NCI-H2081 treated with DMSO at 0.1 percent for 48 hours (cell line): ENCODE data around the gene S100A12.
"Not testable (repeated sequence)": the region's sequence is repeated elsewhere in the genome, so short reads cannot be mapped to it uniquely, and the experiment has no call there.

Experiments
- DNase-seq: peaks from one replicate; lab custom pipeline; 2025; lab: John Stamatoyannopoulos, UW

The S100A12 gene

DNA sequence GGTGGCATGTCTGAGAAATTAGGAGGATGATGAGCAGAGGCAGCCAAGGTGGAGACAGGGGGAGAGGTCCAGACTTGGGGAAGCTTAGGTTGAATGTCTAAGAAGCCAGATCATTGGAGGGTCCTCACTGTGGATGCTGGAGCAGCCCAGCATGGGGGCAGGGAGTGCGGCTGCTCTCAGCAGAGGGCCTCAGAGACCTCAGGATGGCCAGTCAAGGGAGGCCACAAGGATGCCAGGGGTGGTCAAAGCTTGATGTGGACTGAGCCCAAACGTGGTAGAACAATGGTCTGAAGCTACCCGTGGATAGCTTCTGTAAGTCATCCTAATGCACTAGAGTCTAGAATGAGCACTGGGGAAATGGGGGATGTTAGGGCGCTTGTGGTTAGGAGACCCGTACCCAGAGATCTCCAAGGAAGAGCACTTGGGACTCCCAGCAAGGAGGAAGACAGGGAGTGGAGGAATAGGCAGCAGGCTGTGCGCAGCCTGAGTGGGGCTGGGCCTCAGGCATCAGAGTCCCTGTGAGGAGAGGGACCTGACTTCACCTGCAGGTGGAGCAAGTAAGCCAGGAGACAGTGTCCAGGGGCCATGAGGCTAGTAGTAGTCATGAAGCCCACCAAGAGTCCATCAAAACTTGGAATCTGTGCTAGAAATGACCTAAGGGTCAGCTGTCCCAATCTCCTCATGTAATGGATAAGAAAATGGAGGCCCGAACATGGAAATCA is 22.0 kb downstream of the S100A12 start:
- no peak for DNase-seq

DNA sequence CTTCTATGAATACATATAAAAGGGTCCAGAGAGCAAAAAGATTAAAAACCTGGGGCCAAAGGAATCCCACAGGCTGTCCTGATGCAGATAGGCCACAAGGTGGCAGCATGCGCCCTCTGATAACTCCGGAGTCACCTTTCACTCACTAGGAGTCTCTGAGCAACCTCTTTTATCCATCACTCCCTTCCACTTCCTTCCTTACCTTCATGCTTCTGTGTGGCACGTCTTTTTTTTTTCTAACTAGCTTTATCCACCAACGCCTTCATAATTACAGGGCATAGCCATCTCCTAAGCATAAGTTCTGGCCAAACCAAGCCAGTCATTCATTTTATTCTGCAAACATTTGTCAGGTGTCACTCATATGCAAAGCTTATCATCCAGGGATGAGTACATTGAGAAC is 22.9 kb downstream of the S100A12 start:
- peak; percentile 80 for DNase-seq

DNA sequence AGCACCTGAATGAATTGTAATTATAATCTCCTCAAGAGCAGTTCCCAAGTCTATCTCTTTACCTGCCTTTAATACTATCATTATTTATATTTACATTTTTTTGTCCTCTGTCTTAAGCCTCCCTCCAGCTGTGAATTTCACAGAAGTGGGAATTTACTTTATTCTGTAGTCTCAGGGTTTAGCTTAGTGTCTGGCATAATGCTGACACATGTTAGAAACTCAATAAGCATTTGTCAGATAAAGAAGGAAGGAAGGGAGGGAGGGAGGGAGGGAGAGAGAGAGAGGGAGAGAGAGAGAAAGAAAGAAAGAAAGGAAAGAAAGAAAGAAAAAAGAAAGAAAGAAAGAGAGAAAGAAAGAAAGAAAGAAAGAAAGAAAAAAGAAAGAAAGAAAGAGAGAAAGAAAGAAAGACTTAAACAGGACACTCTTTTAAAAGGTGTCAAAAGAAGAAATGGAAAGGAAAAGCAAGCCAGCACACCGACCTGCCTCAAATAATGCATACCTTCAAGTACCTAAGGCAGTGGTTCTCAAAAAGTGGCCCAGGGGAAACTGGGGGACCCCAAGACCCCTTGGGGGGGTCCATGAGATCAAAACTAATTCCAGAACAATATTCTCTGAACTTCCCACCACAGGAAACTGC is 25.0 kb downstream of the S100A12 start:
- no peak for DNase-seq

DNA sequence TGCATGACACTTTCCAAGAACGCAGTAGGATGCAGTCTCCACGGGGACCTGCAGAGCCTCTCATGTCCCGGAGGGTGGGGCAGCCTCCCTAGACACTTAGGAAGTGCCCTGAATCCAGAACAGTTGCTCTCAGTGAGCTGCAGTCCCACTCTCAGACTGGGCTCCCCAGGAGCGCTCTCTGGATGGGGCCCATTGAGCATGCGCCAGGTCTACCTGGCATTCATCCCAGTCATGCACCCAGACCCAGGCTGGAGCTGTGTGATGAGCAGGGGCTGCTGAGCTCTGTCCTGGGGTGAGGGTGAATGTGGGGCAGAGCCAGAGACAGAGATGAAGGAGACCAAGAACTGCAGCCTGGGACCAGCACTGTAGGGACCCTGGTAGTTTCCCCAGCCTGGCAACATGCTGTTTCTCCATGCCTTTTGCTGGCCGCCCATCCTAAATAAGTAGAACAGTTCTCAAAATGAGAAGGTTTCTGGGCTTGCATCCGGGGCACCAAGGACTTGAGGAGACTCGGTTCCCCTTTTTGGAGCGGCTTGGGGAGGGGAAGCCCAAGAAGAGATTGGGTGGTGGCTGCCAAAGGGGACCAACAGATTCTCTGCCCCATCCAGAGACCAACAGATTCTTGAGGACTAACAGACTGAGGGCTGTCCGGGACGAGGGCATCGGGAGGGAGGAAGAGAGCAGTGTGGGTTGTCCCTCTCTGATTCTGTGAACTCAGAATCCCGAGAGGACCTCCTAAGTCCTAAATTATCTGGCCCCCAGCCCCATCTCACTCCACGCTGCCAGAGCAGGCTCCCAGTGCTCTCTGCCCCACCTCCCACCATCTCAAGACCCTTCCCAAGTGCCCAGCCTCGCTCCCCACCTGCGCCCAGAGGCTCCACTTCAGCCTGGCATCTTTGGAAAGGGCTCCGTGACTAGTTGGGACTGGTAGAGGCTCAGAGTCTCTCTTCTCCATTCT is 25.8 kb downstream of the S100A12 start:
- DNase-seq = no peak

DNA sequence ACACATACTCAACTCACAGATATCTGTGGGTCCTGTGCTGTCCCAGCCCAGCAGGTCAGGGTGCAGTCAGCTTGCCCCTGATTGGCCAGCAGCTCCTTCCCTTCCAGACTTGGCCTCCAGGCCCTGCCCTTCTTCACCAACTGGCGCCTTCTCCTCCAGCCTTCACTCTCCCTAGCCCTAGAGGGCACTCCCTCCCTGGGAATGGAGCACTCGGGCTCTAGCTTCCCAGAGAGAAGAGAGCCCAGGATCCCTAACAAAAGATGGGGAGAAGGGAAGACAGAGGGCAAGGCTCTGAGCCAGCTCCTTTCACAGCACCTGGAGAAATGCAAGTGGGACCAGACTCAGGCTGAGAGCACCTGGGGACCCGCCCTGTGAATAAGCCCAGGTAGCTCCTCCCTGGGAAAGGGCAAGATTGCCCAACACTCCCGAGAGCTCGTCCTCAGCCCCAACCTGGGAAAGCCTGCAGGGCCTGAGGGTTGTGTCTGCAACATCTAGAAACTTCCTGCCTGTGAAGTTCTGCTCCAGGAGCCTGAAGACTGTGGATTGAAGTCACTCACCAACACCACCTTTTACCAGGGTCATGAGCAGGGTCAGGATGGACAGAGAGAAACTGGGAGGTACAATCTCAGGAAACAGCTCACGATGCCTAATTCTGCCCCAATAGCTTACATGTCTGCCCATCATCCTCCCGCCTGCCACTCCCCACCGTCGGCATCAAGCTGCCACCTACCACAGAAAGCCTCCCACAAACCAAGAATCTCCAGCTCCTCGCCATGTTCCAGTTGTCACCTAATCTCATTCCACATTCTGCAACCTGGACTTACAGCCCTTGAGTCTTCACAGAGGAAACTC is 26.7 kb downstream of the S100A12 start, which contains the start of gene PGLYRP4:
PGLYRP4 (minus strand) TSS at position 331 of the 852 bp plus-strand sequence. CDS start 909 bp downstream, outside the sequence.
- no peak for DNase-seq

DNA sequence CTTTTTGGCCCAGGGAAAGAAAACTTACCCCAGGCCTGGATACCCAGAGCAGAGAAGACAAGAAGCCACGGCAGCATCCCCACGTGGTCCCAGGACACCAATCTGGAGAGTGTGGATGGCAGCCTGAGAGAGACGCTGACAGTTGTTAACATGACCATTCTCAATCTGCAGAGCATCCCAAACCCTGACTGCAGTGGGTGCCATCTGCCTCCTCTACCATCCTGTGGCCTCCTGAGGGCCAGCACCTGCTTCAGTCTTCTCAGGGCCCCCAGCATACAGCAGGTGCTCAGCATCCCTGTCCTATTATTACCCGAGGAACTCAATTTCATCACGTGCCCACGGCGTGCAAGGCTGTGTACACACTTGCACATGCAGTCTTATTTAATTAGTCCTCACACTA is 27.6 kb downstream of the S100A12 start:
- no peak for DNase-seq

DNA sequence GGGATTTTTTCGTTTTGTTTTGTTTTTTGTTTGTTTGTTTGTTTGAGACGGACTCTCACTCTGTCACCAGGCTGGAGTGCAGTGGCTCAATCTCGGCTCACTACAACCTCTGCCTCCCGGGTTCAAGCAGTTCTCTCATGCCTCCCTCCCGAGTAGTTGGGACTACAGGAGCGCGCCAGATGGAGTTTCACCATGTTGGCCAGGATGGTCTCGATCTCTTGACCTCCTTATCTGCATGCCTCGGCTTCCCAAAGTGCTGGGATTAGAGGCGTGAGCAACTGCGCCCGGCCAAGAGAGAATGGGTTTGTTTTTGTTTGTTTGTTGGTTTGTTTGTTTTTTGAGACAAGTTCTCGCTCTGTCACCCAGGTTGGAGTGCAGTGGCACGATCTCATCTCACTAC is 28.4 kb downstream of the S100A12 start:
- not testable (repeated sequence) for DNase-seq

DNA sequence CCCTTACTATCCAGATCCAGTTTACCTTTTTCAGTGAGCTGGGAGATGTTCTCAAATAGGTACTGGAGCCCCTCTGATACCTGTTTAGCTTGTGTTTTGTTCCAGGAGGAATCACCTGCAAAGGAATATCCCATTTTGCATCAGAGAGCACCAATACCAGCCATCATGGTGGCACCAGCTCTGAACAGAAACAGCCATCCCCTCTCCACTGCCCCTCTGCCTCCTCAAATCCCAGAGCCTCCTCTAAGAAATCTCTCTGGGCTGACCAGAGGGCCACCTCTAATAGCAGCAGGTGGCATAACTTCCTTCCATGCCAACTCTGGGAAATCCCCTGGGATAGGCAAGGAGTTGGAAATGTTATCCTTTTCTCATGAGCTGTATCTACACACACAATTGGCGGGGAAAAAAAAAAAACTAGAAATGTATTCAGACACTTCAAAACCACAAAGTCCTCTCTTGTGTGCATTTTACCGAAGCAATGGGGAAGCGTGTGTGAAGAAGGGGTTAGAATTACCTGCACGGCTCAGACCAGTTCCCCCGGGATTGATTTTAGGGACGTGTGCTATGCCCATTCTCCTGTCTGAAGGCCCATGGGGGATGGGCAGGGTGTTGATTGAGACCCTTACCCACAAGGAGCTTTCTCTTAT is 29.2 kb downstream of the S100A12 start:
- DNase-seq = no peak

DNA sequence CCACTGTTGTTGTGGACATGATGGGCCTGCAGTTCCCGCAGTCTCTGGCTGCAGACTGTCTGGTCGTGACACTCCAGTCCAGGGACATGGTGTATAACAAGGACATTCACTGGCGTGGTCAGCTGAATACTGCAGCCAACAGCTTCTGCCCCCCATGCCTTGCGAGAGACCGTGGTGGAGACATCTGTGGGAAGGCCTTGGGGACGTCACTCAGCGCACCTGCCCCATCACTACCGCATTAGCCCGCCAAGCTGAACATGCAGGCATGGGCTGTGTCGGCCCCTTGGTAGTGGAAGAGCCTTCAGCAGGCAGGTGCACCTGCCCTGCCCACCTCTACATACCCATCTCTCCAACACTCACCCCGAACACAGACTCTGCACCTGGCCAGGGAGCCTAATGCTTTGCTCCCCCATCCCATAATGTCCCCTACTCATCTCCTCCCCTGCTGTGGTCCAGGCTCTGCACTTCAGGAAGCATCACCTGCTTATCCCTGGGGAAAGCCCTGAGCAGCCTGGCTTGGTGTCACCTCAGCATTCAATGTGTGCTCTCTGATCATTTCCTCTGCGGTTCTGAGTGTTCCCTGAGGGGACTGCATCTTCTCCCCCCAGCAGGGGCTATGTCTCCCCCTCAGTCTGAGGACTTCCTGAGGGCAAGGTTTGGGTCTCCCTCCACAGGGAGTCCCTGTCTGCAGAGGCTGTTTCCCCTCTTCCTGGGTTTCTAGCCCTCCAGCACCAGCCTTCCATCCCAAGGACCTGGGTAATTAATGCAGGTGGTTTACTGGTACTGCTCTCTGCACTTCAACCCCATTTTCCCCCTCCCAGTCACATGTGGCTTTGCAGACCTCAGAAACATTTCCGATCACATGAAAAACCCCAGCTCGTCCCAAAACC is 30.0 kb downstream of the S100A12 start:
- DNase-seq = no peak

DNA sequence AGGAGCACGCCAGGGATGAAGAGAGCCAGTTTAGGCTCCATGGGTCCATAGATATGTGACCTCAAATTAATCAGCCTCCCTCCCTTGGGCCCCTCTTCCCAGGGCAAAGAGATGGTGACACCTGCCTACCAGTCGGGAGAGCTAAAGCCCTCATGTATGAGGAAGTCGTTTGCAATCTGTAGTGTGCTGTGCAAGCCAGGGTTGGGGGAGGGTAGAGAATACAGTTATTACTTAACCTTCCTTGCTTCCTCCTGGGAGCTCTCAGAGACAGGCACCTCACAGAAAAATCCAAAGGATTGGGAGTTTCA is 30.7 kb downstream of the S100A12 start:
- DNase-seq = no peak

DNA sequence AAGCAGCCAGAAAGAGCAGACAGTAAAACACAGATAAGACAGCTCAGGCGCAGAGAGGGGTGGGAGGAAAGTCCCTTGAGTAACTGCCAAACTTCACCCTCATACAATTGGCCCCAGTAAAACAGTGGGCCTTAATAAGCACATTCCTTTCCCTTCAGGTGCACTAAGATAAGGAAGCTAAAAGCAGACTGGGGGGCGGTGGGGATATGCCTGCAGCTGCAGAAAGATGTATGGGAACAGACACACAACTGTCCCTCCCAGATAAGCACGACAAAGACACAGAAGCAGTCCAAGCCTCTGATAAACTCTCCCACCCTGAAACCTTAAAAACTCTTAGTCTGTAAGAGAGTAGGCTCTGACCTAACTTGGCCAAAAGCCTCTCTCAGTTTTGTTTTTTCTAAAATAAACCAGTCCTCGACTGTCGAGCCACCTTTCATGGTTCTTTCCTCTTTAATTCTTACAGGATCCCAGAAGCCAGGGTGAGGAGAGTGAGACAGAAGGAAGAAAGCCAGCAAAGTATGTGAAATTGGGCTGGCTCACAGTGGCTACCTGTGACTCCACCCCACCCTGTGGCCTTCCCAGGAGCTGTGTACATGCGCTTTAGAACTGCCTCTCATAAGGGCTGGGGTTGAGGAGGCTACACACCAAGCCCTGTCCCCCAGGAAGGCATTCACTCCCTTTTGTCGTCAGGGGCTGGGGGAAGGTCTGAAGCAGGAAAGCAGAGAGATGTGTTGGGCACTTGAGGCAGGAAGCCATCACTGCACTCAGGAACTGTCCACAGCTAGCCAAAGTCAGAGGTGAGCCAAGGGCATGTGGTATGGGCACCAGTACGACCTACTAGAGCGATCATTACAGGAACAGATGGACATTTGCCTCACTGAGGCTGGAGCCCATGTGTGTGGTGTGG is 31.4 kb downstream of the S100A12 start:
- DNase-seq = no peak

DNA sequence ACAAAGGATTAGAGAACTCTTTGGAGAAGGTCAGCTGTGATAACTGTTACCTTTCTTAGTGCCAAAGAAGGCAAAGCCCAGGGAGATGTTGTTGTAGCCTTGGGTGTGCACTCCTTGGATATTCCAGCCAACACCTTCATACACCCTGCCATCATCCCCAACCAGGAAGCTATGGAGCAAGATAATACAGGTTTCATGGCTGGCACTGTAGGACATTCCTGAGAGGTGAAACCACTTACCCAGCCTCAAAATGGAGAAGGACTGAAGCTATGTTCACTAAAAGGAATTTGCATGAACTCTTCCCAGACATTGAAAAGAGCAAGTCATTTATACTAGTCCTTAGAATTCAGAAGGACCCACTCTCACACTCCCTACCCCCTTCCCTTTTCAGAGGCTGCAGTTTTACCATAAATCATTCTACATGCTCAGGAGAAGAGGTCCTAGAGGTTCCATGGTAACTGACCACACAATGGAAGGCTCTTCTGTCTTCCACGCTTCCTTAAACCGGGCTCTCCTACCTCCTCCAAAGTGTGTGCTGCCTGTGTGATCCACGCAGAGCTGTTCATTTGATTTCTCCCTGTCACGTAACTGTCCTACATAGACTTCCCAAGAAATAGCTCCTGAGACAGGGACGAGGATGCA is 32.3 kb downstream of the S100A12 start:
- no peak for DNase-seq

DNA sequence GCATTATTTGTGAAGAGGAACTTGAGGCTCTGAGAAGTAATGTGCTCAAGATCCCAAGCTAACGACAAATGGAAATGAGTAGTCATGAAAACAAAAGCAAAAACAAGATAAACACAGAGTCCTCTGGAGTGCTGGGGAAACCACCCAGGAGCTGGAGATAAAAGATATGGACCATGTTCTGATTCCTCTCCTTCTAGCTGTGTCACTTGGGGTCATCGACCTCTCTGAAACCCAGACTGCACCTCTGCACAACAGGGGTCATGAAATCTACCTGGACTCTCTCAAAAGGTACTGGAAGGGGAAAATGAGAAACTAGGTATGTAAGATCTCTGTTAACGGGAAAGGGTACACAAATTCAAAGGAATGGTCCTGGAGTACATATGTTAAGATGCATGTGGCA is 33.2 kb downstream of the S100A12 start:
- no peak for DNase-seq

DNA sequence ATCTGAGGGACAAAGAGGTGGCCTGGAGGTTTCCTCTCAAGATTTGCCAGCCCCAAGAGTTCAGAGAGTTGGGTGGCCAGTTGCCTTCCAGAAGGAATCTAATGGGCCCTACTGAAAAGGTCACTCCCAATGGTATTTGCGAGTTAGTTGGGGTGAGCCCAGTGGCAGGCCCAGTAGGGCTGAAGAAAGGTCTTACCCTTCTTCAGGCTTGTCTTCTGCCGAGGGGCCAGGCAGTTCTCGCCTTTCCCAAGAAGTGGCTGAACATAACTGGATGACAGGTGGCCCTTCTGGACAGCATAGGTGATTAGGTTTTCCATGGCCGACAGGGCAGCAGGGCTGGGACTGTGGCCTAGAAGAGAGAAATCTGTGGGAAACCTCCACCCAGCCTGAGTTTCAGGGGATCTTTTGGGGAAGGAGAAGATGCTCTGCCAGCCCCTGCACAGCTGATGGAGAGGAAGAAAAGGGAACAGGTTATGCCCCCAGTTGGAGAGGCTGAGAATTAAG is 33.9 kb downstream of the S100A12 start:
- no peak for DNase-seq

DNA sequence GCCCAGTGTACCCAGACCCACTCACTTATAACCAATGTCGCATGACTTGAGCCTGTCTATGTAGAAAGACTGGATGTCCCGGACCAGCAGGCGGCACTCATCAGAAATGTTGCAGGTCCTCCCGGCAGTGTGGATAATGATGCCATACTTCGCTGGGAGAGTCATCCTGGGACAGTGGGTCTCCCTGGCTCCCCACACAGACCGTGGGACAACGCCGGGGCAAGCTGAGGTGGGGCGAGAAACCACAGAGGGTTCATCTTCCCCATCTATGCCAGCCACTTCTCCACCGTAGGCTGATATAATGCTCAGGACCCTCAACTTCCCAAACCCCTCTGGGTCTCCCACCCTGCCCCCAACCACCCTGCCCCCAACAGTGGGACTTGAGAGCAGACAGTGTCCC is 35.1 kb downstream of the S100A12 start:
- DNase-seq = no peak

DNA sequence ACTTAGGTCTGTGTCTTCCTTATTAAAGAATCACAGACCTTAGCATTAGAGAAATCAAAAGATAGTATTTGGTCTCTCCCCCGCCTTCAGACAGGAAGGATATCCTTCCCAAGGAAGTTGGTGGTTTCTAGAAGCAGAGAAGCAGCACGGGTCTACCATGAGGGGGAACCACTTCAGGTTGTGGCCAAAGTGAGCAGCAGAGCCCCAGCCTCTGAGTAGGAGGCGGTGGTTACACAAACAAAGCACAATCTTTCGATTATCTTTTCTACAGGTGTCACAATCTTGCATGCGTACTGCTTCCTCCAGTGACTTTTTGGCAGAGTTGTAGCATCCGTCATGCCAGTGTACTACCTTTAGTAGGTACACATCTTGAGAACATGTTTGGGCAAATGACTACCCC is 35.6 kb downstream of the S100A12 start:
- DNase-seq = no peak

DNA sequence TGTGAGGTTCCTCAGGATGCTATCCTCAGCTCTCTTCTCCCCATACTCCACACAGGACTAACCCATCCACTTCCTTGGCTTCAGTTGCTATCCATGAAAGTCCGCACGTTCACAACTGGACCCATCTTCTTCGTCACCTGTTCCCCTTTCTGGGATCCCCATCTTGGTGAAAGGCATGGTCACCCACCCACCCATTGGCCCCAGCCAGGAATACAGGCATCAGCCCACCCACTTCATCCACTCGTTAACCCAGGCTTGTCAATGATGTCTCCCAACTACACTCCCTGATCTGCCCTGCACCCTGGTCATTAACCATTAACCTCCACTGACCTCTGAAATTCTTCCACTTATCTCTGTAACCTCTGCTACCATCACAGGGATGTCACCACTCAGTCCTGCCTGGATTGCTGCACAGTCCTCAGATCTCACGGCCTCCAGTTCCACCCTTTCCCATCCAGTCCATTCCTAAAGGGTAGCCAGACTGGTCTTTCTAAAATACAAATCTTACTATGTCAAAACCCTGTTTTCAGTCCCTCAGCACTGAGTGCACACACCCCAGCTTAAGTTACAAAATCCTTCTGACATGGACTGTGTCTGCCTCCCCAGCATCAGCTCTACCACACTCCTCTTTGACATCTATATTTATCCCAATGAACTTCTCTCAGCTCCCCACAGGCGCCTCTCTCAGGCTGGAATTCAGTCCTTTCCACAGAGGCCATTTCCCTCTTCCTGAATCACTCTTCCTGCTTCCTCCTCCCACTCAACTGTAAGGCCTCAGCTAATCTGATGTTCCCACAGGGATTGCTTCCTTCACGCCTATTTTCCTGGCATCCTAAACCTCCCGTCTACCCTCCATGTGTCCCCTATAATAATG is 37.2 kb downstream of the S100A12 start:
- DNase-seq = no peak

DNA sequence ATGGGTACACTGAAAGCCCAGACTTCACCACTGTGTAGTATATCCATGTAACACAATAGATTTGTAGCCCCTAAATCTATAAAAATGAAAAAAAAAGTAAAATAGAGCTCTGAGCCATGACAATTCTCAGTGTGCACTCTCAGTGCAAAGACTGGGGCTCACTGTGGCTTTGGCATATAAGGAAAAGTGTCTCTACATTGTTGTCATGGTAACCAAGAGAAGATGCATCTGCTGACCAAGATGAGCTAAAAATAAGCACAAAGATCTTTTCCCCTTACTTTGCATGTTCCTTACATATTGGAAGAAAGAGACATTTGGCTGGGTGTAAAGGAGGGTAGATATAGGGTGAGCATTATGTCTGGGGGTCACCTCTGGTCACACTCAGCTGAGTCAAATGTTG is 38.8 kb downstream of the S100A12 start:
- no peak for DNase-seq
